HL-60 (cell line): ENCODE measurements around the gene GHRL.

Experiments used
- CTCF ChIP-seq: IDR thresholded peaks from one replicate; pipeline ENCODE4 v1.5.1; 2011; ENCODE audit warnings: low read length, control low read depth, inconsistent platforms; ENCODE audit not compliant: insufficient read depth
- REST ChIP-seq: IDR thresholded peaks from 2 replicates; pipeline ENCODE4 v1.6.1; 2012; ENCODE audit warnings: low read depth; ENCODE audit not compliant: insufficient replicate concordance

- TF ChIP-seq CTCF, result no peak
- TF ChIP-seq REST, result no peak
Observed at GRCh38 chr3:10311710-10312109, 19.0 kb upstream of the GHRL start.
